Measurements from ENCODE around the gene SLC9B1.

- TF ChIP-seq CTCF (CRISPR knock-in tag; IDR thresholded peaks at IDR 0.05) (no peak), TRIM24 (CRISPR knock-in tag; IDR thresholded peaks at IDR 0.05) (no peak), POLR2AphosphoS5 (IDR thresholded peaks at IDR 0.05; ENCODE audit: low read depth, low read length) (no peak), ZNF362 (CRISPR knock-in tag; IDR thresholded peaks at IDR 0.05; ENCODE audit: borderline replicate concordance) (no peak), ZNF770 (CRISPR knock-in tag; IDR thresholded peaks at IDR 0.05) (no peak), EZH2 (conservative IDR thresholded peaks at IDR 0.05; ENCODE audit: low read depth, low read length) (no peak), ZNF280B (CRISPR knock-in tag; IDR thresholded peaks at IDR 0.05; ENCODE audit: borderline replicate concordance) (no peak), JUND (CRISPR knock-in tag; IDR thresholded peaks at IDR 0.05) (no peak), DDIT3 (CRISPR knock-in tag; IDR thresholded peaks at IDR 0.05) (no peak), ZNF780A (CRISPR knock-in tag; IDR thresholded peaks at IDR 0.05) (no peak)
Observed at GRCh38 chr4:103010804-103011203, 8.7 kb downstream of the SLC9B1 start.
